ENCODE measurements around the gene USP36.

Gene USP36

DNA sequence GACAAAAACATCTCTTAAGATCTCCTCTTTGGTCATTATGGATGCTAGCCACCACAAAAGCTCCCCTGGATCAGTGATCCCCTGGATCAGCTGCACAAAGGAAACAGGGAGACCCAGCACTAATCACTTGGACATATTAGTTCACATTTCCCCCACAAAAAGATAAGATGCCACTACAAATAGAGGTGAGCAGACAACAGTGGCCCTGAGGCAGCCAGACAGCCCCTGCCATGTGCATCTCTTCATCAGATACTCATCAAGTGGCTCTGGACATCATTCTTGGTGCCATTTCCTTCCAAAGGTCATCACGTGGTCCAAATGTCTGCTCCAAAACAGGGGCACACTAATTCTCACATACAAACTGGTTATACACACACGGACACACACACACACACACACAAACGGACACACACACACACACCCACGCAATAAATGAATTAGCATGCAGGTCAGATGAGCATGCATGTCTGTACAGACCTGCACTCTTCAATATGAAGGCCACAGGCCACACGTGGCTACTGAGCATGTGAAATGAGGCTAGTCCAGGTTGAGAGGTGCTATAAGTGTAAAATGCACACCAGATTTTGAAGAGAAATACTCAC lies 4.1 kb downstream of the USP36 start:
- H3K4me3 ChIP-seq (ENCODE audit: low read length) = no peak overlapping the region
- TF ChIP-seq, protein P1, sequence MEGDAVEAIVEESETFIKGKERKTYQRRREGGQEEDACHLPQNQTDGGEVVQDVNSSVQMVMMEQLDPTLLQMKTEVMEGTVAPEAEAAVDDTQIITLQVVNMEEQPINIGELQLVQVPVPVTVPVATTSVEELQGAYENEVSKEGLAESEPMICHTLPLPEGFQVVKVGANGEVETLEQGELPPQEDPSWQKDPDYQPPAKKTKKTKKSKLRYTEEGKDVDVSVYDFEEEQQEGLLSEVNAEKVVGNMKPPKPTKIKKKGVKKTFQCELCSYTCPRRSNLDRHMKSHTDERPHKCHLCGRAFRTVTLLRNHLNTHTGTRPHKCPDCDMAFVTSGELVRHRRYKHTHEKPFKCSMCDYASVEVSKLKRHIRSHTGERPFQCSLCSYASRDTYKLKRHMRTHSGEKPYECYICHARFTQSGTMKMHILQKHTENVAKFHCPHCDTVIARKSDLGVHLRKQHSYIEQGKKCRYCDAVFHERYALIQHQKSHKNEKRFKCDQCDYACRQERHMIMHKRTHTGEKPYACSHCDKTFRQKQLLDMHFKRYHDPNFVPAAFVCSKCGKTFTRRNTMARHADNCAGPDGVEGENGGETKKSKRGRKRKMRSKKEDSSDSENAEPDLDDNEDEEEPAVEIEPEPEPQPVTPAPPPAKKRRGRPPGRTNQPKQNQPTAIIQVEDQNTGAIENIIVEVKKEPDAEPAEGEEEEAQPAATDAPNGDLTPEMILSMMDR (IDR thresholded peaks at IDR 0.05; ENCODE audit: insufficient read depth, low read depth, low read length, missing control alignments) = no peak
- no peak for DNase-seq (ENCODE audit: low read depth)

- H3K4me3 ChIP-seq (ENCODE audit: low read length) = no peak overlapping the region
- TF ChIP-seq, protein P1 (IDR thresholded peaks at IDR 0.05; ENCODE audit: insufficient read depth, low read depth, low read length, missing control alignments) = no peak
- DNase-seq (ENCODE audit: low read depth) = no peak
Measured at GRCh38 chr17:78834571-78834970, 6.0 kb downstream of the USP36 start.

DNA sequence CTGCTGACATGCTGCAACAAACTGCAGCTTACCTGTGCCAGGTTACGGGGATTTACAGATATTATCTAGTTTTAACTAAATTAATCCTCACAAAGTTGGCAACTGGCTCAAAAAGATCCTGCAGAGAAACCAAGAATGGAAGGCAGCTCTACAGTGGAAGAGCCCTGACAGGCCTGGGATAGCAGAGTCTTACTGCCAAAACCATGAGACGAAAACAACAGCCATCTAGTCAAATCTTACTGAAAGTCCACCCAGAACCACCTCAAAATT lies 8.1 kb downstream of the USP36 start:
- no peak overlapping the region for H3K4me3 ChIP-seq (ENCODE audit: low read length)
- TF ChIP-seq, protein P1 (IDR thresholded peaks at IDR 0.05; ENCODE audit: insufficient read depth, low read depth, low read length, missing control alignments) = no peak
- no peak for DNase-seq (ENCODE audit: low read depth)

DNA sequence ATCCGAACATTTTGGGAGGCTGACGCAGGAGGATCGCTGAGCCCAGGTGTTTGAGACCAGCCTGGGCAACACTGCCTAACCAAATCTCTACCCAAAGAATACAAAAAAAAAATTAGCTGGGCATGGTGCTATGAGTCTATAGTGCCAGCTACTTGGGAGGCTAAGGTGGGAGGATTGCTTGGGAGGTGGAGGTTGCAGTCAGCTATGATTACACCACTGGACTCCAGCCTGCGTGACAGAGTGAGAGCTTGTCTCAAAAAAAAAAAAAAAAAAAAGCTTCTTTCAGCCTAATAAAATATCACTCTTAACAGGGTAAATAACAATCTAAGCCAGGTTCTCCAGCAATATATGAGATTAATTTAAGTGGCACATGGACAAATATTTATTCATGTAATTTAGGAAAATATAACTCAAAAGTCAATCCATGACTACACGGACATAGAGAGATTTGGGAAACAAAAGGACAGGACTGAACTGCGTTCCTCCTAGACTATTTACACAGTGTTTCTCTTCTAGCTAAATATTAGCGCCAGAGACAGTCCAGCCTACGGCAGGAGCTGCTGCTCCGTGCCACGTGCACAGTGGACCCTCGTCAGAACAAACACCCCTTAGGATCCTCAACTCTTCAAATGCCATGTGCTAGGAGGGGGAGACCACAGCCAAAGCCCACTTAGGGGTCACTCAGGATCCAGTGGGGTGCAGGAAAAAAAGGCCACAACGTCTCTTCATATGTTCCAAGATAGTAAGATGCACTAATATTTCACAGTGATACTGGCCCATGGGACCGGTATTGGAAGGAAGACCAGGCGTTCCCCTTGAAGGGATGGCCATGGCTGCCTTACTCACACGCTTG lies 8.7 kb downstream of the USP36 start:
- no peak for DNase-seq (ENCODE audit: low read depth)
- TF ChIP-seq, protein P1 (IDR thresholded peaks at IDR 0.05; ENCODE audit: insufficient read depth, low read depth, low read length, missing control alignments) = no peak
- H3K4me3 ChIP-seq (ENCODE audit: low read length) = no peak overlapping the region

GRCh38 chr17:78829477-78829876 lies 11.1 kb downstream of the USP36 start:
- no peak for DNase-seq (ENCODE audit: low read depth)
- no peak overlapping the region for H3K4me3 ChIP-seq (ENCODE audit: low read length)
- TF ChIP-seq, protein P1 (IDR thresholded peaks at IDR 0.05; ENCODE audit: insufficient read depth, low read depth, low read length, missing control alignments) = no peak

- DNase-seq (ENCODE audit: low read depth) = peak; percentile 73
- H3K4me3 ChIP-seq (ENCODE audit: low read length) = no peak overlapping the region
- TF ChIP-seq, protein P1 (IDR thresholded peaks at IDR 0.05; ENCODE audit: insufficient read depth, low read depth, low read length, missing control alignments) = peak; percentile 54
Measured at GRCh38 chr17:78828470-78829185, 12.0 kb downstream of the USP36 start.
